ENCODE measurements around the gene SYT7. TPM values are rescaled to one million over a fixed set of nuclear protein-coding genes. Genes with fewer than 3 reads are reported as not detected.
A peak's percentile ranks its signal among the peaks of the same experiment; 100 is the strongest.
"Not testable (repeated sequence)": the region's sequence is repeated elsewhere in the genome, so short reads cannot be mapped to it uniquely, and the experiment has no call there.

Gene SYT7
- total RNA-seq, 1 donor from 2014 or later, result 7.6 TPM

GRCh38 chr11:61480261-61480993 lies 100.4 kb downstream of the SYT7 start:
- Mint-ChIP-seq H3K4me3 (no peak overlapping the region), H3K27ac (no peak overlapping the region), H3K27me3 (ENCODE audit: low read depth) (no peaks in the 10 kb centered on the region), H3K4me1 (peaks cover 9% of the 10 kb centered on the region), H3K9me3 (no peaks in the 10 kb centered on the region), H3K36me3 (no peaks in the 10 kb centered on the region)
- TF ChIP-seq CTCF (IDR thresholded peaks at IDR 0.05; ENCODE audit: unreplicated experiment), result no peak
- DNase-seq (ENCODE audit: low spot score in 2 of 2, unreplicated experiment in 2 of 2), result no peak

GRCh38 chr11:61479360-61480058 lies 101.4 kb downstream of the SYT7 start:
- not testable (repeated sequence) for H3K27me3 Mint-ChIP-seq (ENCODE audit: low read depth); H3K36me3 Mint-ChIP-seq; H3K4me1 Mint-ChIP-seq; H3K4me3 Mint-ChIP-seq; H3K27ac Mint-ChIP-seq; DNase-seq (ENCODE audit: low spot score in 2 of 2, unreplicated experiment in 2 of 2); H3K9me3 Mint-ChIP-seq

- Mint-ChIP-seq H3K4me1 (peaks cover 9% of the 10 kb centered on the region), H3K27me3 (ENCODE audit: low read depth) (no peaks in the 10 kb centered on the region)
- peak in 1 of 2 experiments; percentile 79 for DNase-seq (ENCODE audit: low spot score in 2 of 2, unreplicated experiment in 2 of 2)
Observed at GRCh38 chr11:61477727-61478148, 103.1 kb downstream of the SYT7 start.

GRCh38 chr11:61477126-61477525 lies 103.8 kb downstream of the SYT7 start:
- Mint-ChIP-seq H3K4me1 (peaks cover 9% of the 10 kb centered on the region), H3K4me3 (no peak overlapping the region), H3K27ac (no peak overlapping the region), H3K36me3 (peaks cover 14% of the 10 kb centered on the region), H3K27me3 (ENCODE audit: low read depth) (no peaks in the 10 kb centered on the region), H3K9me3 (peaks cover 5% of the 10 kb centered on the region)
- DNase-seq (ENCODE audit: low spot score in 2 of 2, unreplicated experiment in 2 of 2), result no peak
- TF ChIP-seq CTCF (IDR thresholded peaks at IDR 0.05; ENCODE audit: unreplicated experiment), result no peak

More at GRCh38 chr11:61477727-61478148, 103.1 kb downstream of the SYT7 start:
- Mint-ChIP-seq H3K4me3 (no peak overlapping the region), H3K36me3 (peaks cover 12% of the 10 kb centered on the region), H3K27ac (no peak overlapping the region), H3K9me3 (peaks cover 5% of the 10 kb centered on the region)
- peak; percentile 99 for TF ChIP-seq CTCF (IDR thresholded peaks at IDR 0.05; ENCODE audit: unreplicated experiment)

- H3K4me1 Mint-ChIP-seq, result peaks cover 8% of the 10 kb centered on the region
- DNase-seq (ENCODE audit: low spot score in 2 of 2, unreplicated experiment in 2 of 2), result no peak
- no peak for TF ChIP-seq CTCF (IDR thresholded peaks at IDR 0.05; ENCODE audit: unreplicated experiment)
- no peak overlapping the region for H3K4me3 Mint-ChIP-seq
- H3K27me3 Mint-ChIP-seq (ENCODE audit: low read depth), result no peaks in the 10 kb centered on the region
- H3K36me3 Mint-ChIP-seq, result peaks cover 14% of the 10 kb centered on the region
- no peak overlapping the region for H3K27ac Mint-ChIP-seq
- peaks cover 5% of the 10 kb centered on the region for H3K9me3 Mint-ChIP-seq
Observed at GRCh38 chr11:61476371-61476770, 104.5 kb downstream of the SYT7 start.

GRCh38 chr11:61475433-61475832 lies 105.4 kb downstream of the SYT7 start:
- peaks cover 5% of the 10 kb centered on the region for H3K9me3 Mint-ChIP-seq
- no peak for DNase-seq (ENCODE audit: low spot score in 2 of 2, unreplicated experiment in 2 of 2)
- peaks cover under 1% of the 10 kb centered on the region for H3K4me1 Mint-ChIP-seq
- TF ChIP-seq CTCF (IDR thresholded peaks at IDR 0.05; ENCODE audit: unreplicated experiment), result no peak
- H3K4me3 Mint-ChIP-seq, result no peak overlapping the region
- peaks cover 19% of the 10 kb centered on the region for H3K36me3 Mint-ChIP-seq
- no peaks in the 10 kb centered on the region for H3K27me3 Mint-ChIP-seq (ENCODE audit: low read depth)
- no peak overlapping the region for H3K27ac Mint-ChIP-seq

Measured in mesothelial cell of epicardium (in vitro differentiated cells).